Measurements from ENCODE around the gene ADAMTS17.
"Not testable (repeated sequence)": the region's sequence is repeated elsewhere in the genome, so short reads cannot be mapped to it uniquely, and the experiment has no call there.

The ADAMTS17 gene

GRCh38 chr15:99955181-99955525, 386.6 kb downstream of the ADAMTS17 start:
- no peak for DNase-seq (ENCODE audit: low spot score)

GRCh38 chr15:99954361-99955180, 387.2 kb downstream of the ADAMTS17 start:
- no peak for DNase-seq (ENCODE audit: low spot score)

- DNase-seq (ENCODE audit: low spot score) = no peak
These were observed 387.9 kb downstream of the ADAMTS17 start for GRCh38 chr15:99953886-99954285.

- no peak for DNase-seq (ENCODE audit: low spot score)
These were observed 390.3 kb downstream of the ADAMTS17 start for GRCh38 chr15:99951511-99951910.

GRCh38 chr15:99944131-99944530, 397.6 kb downstream of the ADAMTS17 start:
- no peak for DNase-seq (ENCODE audit: low spot score)

- no peak for DNase-seq (ENCODE audit: low spot score)
These were observed 398.3 kb downstream of the ADAMTS17 start for GRCh38 chr15:99943466-99943865.

GRCh38 chr15:99932676-99933402, 408.9 kb downstream of the ADAMTS17 start:
- DNase-seq (ENCODE audit: low spot score) = no peak

- no peak for DNase-seq (ENCODE audit: low spot score)
These were observed 409.8 kb downstream of the ADAMTS17 start for GRCh38 chr15:99931703-99932603.

- no peak for DNase-seq (ENCODE audit: low spot score)
These were observed 411.1 kb downstream of the ADAMTS17 start for GRCh38 chr15:99930696-99931095.

- no peak for DNase-seq (ENCODE audit: low spot score)
These were observed 412.5 kb downstream of the ADAMTS17 start for GRCh38 chr15:99929266-99929665.

- DNase-seq (ENCODE audit: low spot score) = peak; percentile 81
These were observed 413.3 kb downstream of the ADAMTS17 start for GRCh38 chr15:99928429-99928981.

GRCh38 chr15:99926532-99926931, 415.2 kb downstream of the ADAMTS17 start:
- DNase-seq (ENCODE audit: low spot score) = not testable (repeated sequence)

- peak; percentile 46 for DNase-seq (ENCODE audit: low spot score)
These were observed 415.9 kb downstream of the ADAMTS17 start for GRCh38 chr15:99925661-99926461.

GRCh38 chr15:99923711-99924110, 418.1 kb downstream of the ADAMTS17 start:
- DNase-seq (ENCODE audit: low spot score) = no peak
